Pancreas (tissue), 10 donors: Measurements from ENCODE around the gene GUCY2C. TPM values are rescaled to one million over a fixed set of nuclear protein-coding genes. Genes with fewer than 3 reads are reported as not detected.

Source experiments
- ATAC-seq, 4 donors: fragments of 200-7000 bp; cut with Tn5 transposase; one replicate each; pipeline versions ENCODE4 v1.8.0 to v1.9.1; 2020; ENCODE audit warnings: mild to moderate bottlenecking in 4 of 4, moderate library complexity in 4 of 4
- DNase-seq, 6 donors: peaks; one replicate each; pipeline ENCODE4 v3.0.0-alpha.2; 2020
- FAIRE-seq: peaks from 2 replicates; lab custom pipeline; 2012; peaks lifted over from hg19 to GRCh38; lab: Jason Lieb, UNC
- H3K27ac ChIP-seq, 4 donors: fragments of 200-600 bp; sonication (generic); 1 replicate in 3 of 4; 2 replicates in 1 of 4; pipeline versions ENCODE4 v1.5.0 to v1.8.0; 2020
- H3K27me3 ChIP-seq, 4 donors: fragments of 200-600 bp; one replicate each; pipeline ENCODE4 v1.8.0; 2021
- H3K36me3 ChIP-seq, 3 donors: fragments of 200-600 bp; sonication (generic) in 1 of 3; one replicate each; pipeline versions ENCODE4 v1.5.0 to v1.8.0; 2020 to 2021
- H3K4me1 ChIP-seq, 3 donors: fragments of 200-600 bp; one replicate each; pipeline ENCODE4 v1.8.0; 2021
- H3K4me3 ChIP-seq, 4 donors: fragments of 200-600 bp; sonication (generic) in 2 of 4; one replicate each; pipeline versions ENCODE4 v1.5.0 to v1.8.0; 2020 to 2021
- H3K9me3 ChIP-seq, 4 donors: fragments of 200-600 bp; one replicate each; pipeline ENCODE4 v1.8.0; 2021
- CTCF ChIP-seq, 4 donors: fragments of 200-600 bp; sonication (generic) in 3 of 4; IDR thresholded peaks; one replicate each; pipeline versions ENCODE4 v1.5.0 to v1.8.0; 2021; ENCODE audit warnings: antibody characterized with exemption in 4 of 4
- WGBS, 2 donors: extraction: QIAGEN DNeasy Blood & Tissue Kit; methylation state at CpG; one replicate each; pipeline ENCODE4 v1.1.7; 2013; 5-methylcytosine and 5-hydroxymethylcytosine counted together
- intact Hi-C, 3 donors: fragments of 100-400 bp; cut with DNase I; formaldehyde crosslinking; loops; one replicate each; pipeline versions ENCODE4 v1.11.1 to v1.14.2; 2022
- polyA plus RNA-seq, 2 donors: library from polyadenylated mRNA; stranded (reverse); fragments of 200-250 nt; gene quantifications; one replicate each; pipeline ENCODE4 v1.2.3, GENCODE V29; 2013
- total RNA-seq, 6 donors: library from RNA; stranded (reverse); fragmentation: NEBNext Ultra II Directional in 4 of 6; extraction: Animal tissue kit (Norgen Biotek cat#: 25700) in 4 of 6; gene quantifications; one replicate each; pipeline versions ENCODE4 v1.2.1 to v1.2.4, GENCODE V29; 2021 to 2023
- donor health status: healthy with polysubstance abuse.
- donor health status: DM: no; HTN: no; CAD: no; lungs with moderate emphysema.
- donor health status: DM: no; HTN: no; CAD: no.
- donor health status: control.
- donor health status: control.
- donor health status: Bipolar disorder and iron deficiency.
- donor health status: DM: yes; HTN: yes; CAD: no.
- donor health status: DM: no; HTN: no; CAD: no.
- donor health status: DM: no; HTN: no; CAD: no.
- donor health status: DM: yes; HTN: yes; CAD: no.

Gene GUCY2C
- total and polyA plus RNA-seq, 8 donors, result 0.02 to 0.08 TPM; not detected in 6

GRCh38 chr12:14621826-14622225 lies 74.6 kb downstream of the GUCY2C start:
- no peak for FAIRE-seq
- intact Hi-C loops, result no loop called here
- WGBS, 2 donors, result 90 to 95% methylated on average over 3 of the region's 3 CpGs

GRCh38 chr12:14619741-14620501 lies 76.5 kb downstream of the GUCY2C start:
- ATAC-seq (peak; percentile 95 to 96 (median 96)), DNase-seq (peak in 2 of 6 donors; percentile 27 to 29), FAIRE-seq (no peak)
- WGBS, 2 donors, result 30 to 31% methylated on average over 6 of the region's 6 CpGs
- no peaks in the 10 kb centered on the region for H3K9me3 ChIP-seq
- H3K36me3 ChIP-seq, result no peaks in the 10 kb centered on the region
- intact Hi-C loops, result no loop called here
- peak overlapping the region; percentile 1 to 83 (median 46) for H3K27ac ChIP-seq
- no peaks in the 10 kb centered on the region for H3K27me3 ChIP-seq
- H3K4me3 ChIP-seq, result peak overlapping the region in 1 of 4 donors; percentile 19
- peaks cover 13 to 20% (median 16%) of the 10 kb centered on the region in 3 donors for H3K4me1 ChIP-seq
- TF ChIP-seq CTCF (IDR thresholded peaks at IDR 0.05), result no peak

More at GRCh38 chr12:14621826-14622225, 74.6 kb downstream of the GUCY2C start:
- Histone ChIP-seq H3K4me1 (peaks cover 13 to 20% (median 16%) of the 10 kb centered on the region in 3 donors), H3K27me3 (no peaks in the 10 kb centered on the region), H3K27ac (no peak overlapping the region), H3K4me3 (no peak overlapping the region), H3K9me3 (no peaks in the 10 kb centered on the region), H3K36me3 (no peaks in the 10 kb centered on the region)
- no peak for TF ChIP-seq CTCF (IDR thresholded peaks at IDR 0.05)
- DNase-seq (no peak), ATAC-seq (no peak)

- 55 to 56% methylated on average over 4 of the region's 4 CpGs for WGBS, 2 donors
These were observed 77.4 kb downstream of the GUCY2C start for GRCh38 chr12:14618983-14619382.

GRCh38 chr12:14614704-14615121 lies 81.7 kb downstream of the GUCY2C start:
- Histone ChIP-seq H3K36me3 (no peaks in the 10 kb centered on the region), H3K9me3 (no peaks in the 10 kb centered on the region), H3K27me3 (no peaks in the 10 kb centered on the region), H3K27ac (no peak overlapping the region), H3K4me3 (no peak overlapping the region), H3K4me1 (peaks cover 6 to 17% (median 7%) of the 10 kb centered on the region in 3 donors)
- ATAC-seq (no peak), DNase-seq (no peak), FAIRE-seq (no peak)
- intact Hi-C loops, result no loop called here
- TF ChIP-seq CTCF (IDR thresholded peaks at IDR 0.05), result no peak
- WGBS, 2 donors, result 89 to 90% methylated on average over 3 of the region's 3 CpGs

More at GRCh38 chr12:14618983-14619382, 77.4 kb downstream of the GUCY2C start:
- Histone ChIP-seq H3K27me3 (no peaks in the 10 kb centered on the region), H3K4me1 (peaks cover 13 to 20% (median 16%) of the 10 kb centered on the region in 3 donors), H3K36me3 (no peaks in the 10 kb centered on the region), H3K4me3 (no peak overlapping the region), H3K9me3 (no peaks in the 10 kb centered on the region), H3K27ac (peak overlapping the region in 2 of 4 donors; percentile 79 to 83)
- FAIRE-seq (no peak), DNase-seq (no peak), ATAC-seq (peak; percentile 50 to 73 (median 68))
- TF ChIP-seq CTCF (IDR thresholded peaks at IDR 0.05), result no peak
- intact Hi-C loops, result no loop called here

- Histone ChIP-seq H3K27me3 (no peaks in the 10 kb centered on the region), H3K27ac (no peak overlapping the region), H3K36me3 (no peaks in the 10 kb centered on the region), H3K9me3 (peaks cover 0 to 3% (median 0%) of the 10 kb centered on the region in 4 donors), H3K4me1 (peaks cover 0 to 7% (median 0%) of the 10 kb centered on the region in 3 donors), H3K4me3 (no peak overlapping the region)
- peak in 1 of 4 donors; percentile 42 for ATAC-seq
- no peak for TF ChIP-seq CTCF (IDR thresholded peaks at IDR 0.05)
- intact Hi-C loops, result no loop called here
- 86 to 94% methylated on average over 1 of the region's 1 CpG for WGBS, 2 donors
- DNase-seq, result no peak
- no peak for FAIRE-seq
These were observed 82.7 kb downstream of the GUCY2C start for GRCh38 chr12:14613718-14614117.
